MG63 (cell line): ENCODE data around the gene LGR4. TPM values are rescaled to one million over a fixed set of nuclear protein-coding genes. Genes with fewer than 3 reads are reported as not detected.

Experiments used
- DNase-seq: peaks from one replicate; pipeline ENCODE4 v3.0.0-alpha.2; 2020
- H3K27me3 ChIP-seq: fragments of 250-450 bp; sonication (Bioruptor Pico); 2 replicates; pipeline ENCODE4 v1.5.1; 2020; ENCODE audit warnings: mild to moderate bottlenecking, moderate library complexity
- H3K36me3 ChIP-seq: fragments of 250-450 bp; sonication (Bioruptor Pico); 2 replicates; pipeline ENCODE4 v1.5.1; 2020; ENCODE audit warnings: mild to moderate bottlenecking, moderate library complexity
- H3K4me3 ChIP-seq: fragments of 250-450 bp; sonication (Bioruptor Pico); 2 replicates; pipeline ENCODE4 v1.5.1; 2020; ENCODE audit warnings: mild to moderate bottlenecking, moderate library complexity
- H3K9me3 ChIP-seq: fragments of 250-450 bp; sonication (Bioruptor Pico); 2 replicates; pipeline ENCODE4 v1.5.1; 2020; ENCODE audit warnings: mild to moderate bottlenecking, moderate library complexity
- total RNA-seq: library from RNA; depleted of rRNA; stranded (reverse); fragments of >200 nt; shearing (Covaris generic); gene quantifications from 2 replicates; pipeline ENCODE4 v1.2.3, GENCODE V29; 2014; ENCODE audit warnings: low replicate concordance

The LGR4 gene
- total RNA-seq, 1 experiment from 2014 or later, result 7.7 TPM

- no peak for DNase-seq
- no peaks in the 10 kb centered on the region for H3K27me3 ChIP-seq
- no peak overlapping the region for H3K4me3 ChIP-seq
- H3K9me3 ChIP-seq, result no peaks in the 10 kb centered on the region
- peaks cover 39% of the 10 kb centered on the region for H3K36me3 ChIP-seq
Observed at GRCh38 chr11:27497284-27497866, 24.8 kb upstream of the LGR4 start.

- H3K27me3 ChIP-seq, result no peaks in the 10 kb centered on the region
- H3K36me3 ChIP-seq, result peaks cover 39% of the 10 kb centered on the region
- H3K4me3 ChIP-seq, result no peak overlapping the region
- H3K9me3 ChIP-seq, result no peaks in the 10 kb centered on the region
- DNase-seq, result no peak
Observed at GRCh38 chr11:27496461-27496860, 23.9 kb upstream of the LGR4 start.

- Histone ChIP-seq H3K4me3 (no peak overlapping the region), H3K27me3 (no peaks in the 10 kb centered on the region), H3K9me3 (no peaks in the 10 kb centered on the region), H3K36me3 (peaks cover 43% of the 10 kb centered on the region)
- no peak for DNase-seq
Observed at GRCh38 chr11:27495710-27496300, 23.2 kb upstream of the LGR4 start.

GRCh38 chr11:27489092-27489491 lies 16.5 kb upstream of the LGR4 start:
- Histone ChIP-seq H3K27me3 (no peaks in the 10 kb centered on the region), H3K4me3 (no peak overlapping the region), H3K9me3 (no peaks in the 10 kb centered on the region), H3K36me3 (peaks cover 16% of the 10 kb centered on the region)
- no peak for DNase-seq

GRCh38 chr11:27487706-27488105 lies 15.1 kb upstream of the LGR4 start:
- Histone ChIP-seq H3K36me3 (peaks cover 8% of the 10 kb centered on the region), H3K9me3 (no peaks in the 10 kb centered on the region), H3K4me3 (no peak overlapping the region), H3K27me3 (no peaks in the 10 kb centered on the region)
- DNase-seq, result no peak

- H3K36me3 ChIP-seq, result peaks cover 2% of the 10 kb centered on the region
- no peak for DNase-seq
- H3K27me3 ChIP-seq, result no peaks in the 10 kb centered on the region
- no peaks in the 10 kb centered on the region for H3K9me3 ChIP-seq
- H3K4me3 ChIP-seq, result no peak overlapping the region
Observed at GRCh38 chr11:27485930-27486773, 13.6 kb upstream of the LGR4 start.

- DNase-seq, result no peak
Observed at GRCh38 chr11:27482793-27483192, 10.2 kb upstream of the LGR4 start.

GRCh38 chr11:27481992-27482391 lies 9.4 kb upstream of the LGR4 start:
- Histone ChIP-seq H3K27me3 (no peaks in the 10 kb centered on the region), H3K36me3 (no peaks in the 10 kb centered on the region), H3K4me3 (no peak overlapping the region), H3K9me3 (no peaks in the 10 kb centered on the region)
- no peak for DNase-seq

More at GRCh38 chr11:27482793-27483192, 10.2 kb upstream of the LGR4 start:
- no peaks in the 10 kb centered on the region for H3K36me3 ChIP-seq
- no peak overlapping the region for H3K4me3 ChIP-seq
- H3K27me3 ChIP-seq, result no peaks in the 10 kb centered on the region
- no peaks in the 10 kb centered on the region for H3K9me3 ChIP-seq

GRCh38 chr11:27477831-27478230 lies 5.2 kb upstream of the LGR4 start:
- DNase-seq, result no peak
- no peaks in the 10 kb centered on the region for H3K36me3 ChIP-seq
- no peak overlapping the region for H3K4me3 ChIP-seq
- no peaks in the 10 kb centered on the region for H3K9me3 ChIP-seq
- no peaks in the 10 kb centered on the region for H3K27me3 ChIP-seq

GRCh38 chr11:27477243-27477642 lies 4.7 kb upstream of the LGR4 start:
- Histone ChIP-seq H3K36me3 (no peaks in the 10 kb centered on the region), H3K4me3 (no peak overlapping the region), H3K27me3 (no peaks in the 10 kb centered on the region), H3K9me3 (no peaks in the 10 kb centered on the region)
- DNase-seq, result no peak

GRCh38 chr11:27475622-27476021 lies 3.0 kb upstream of the LGR4 start:
- no peaks in the 10 kb centered on the region for H3K27me3 ChIP-seq
- DNase-seq, result no peak
- H3K9me3 ChIP-seq, result no peaks in the 10 kb centered on the region
- H3K36me3 ChIP-seq, result no peaks in the 10 kb centered on the region
- H3K4me3 ChIP-seq, result no peak overlapping the region

- no peaks in the 10 kb centered on the region for H3K9me3 ChIP-seq
- H3K4me3 ChIP-seq, result peak overlapping the region; percentile 77
- no peaks in the 10 kb centered on the region for H3K36me3 ChIP-seq
- no peak for DNase-seq
- H3K27me3 ChIP-seq, result no peaks in the 10 kb centered on the region
Observed at GRCh38 chr11:27473017-27473406, 422 bp upstream of the LGR4 start.

- Histone ChIP-seq H3K4me3 (peak overlapping the region; percentile 77), H3K27me3 (no peaks in the 10 kb centered on the region), H3K36me3 (no peaks in the 10 kb centered on the region), H3K9me3 (no peaks in the 10 kb centered on the region)
- DNase-seq, result peak; percentile 25
Observed at GRCh38 chr11:27471589-27472397, 797 bp downstream of the LGR4 start.

GRCh38 chr11:27470826-27471588 lies 1.6 kb downstream of the LGR4 start:
- DNase-seq, result no peak
- H3K4me3 ChIP-seq, result peak overlapping the region; percentile 77
- no peaks in the 10 kb centered on the region for H3K36me3 ChIP-seq
- H3K9me3 ChIP-seq, result no peaks in the 10 kb centered on the region
- no peaks in the 10 kb centered on the region for H3K27me3 ChIP-seq

GRCh38 chr11:27470166-27470565 lies 2.4 kb downstream of the LGR4 start:
- no peak overlapping the region for H3K4me3 ChIP-seq
- H3K36me3 ChIP-seq, result no peaks in the 10 kb centered on the region
- no peak for DNase-seq
- no peaks in the 10 kb centered on the region for H3K9me3 ChIP-seq
- H3K27me3 ChIP-seq, result no peaks in the 10 kb centered on the region

- no peaks in the 10 kb centered on the region for H3K27me3 ChIP-seq
- no peaks in the 10 kb centered on the region for H3K9me3 ChIP-seq
- no peaks in the 10 kb centered on the region for H3K36me3 ChIP-seq
- no peak for DNase-seq
- no peak overlapping the region for H3K4me3 ChIP-seq
Observed at GRCh38 chr11:27468995-27469695, 3.4 kb downstream of the LGR4 start.
